ENCODE results near the gene UGT1A4. TPM values are rescaled to one million over a fixed set of nuclear protein-coding genes. Genes with fewer than 3 reads are reported as not detected.

UGT1A4 gene
- total and polyA plus RNA-seq, 2 donors (not counting 3 experiments of a cell fraction or from before 2014, with no cell fraction given) = not detected

- DNase-seq (ENCODE audit: low read depth, low spot score) = no peak
- Histone ChIP-seq H3K27ac (ENCODE audit: insufficient read depth, low read depth, low read length) (no peak overlapping the region), H3K4me3 (replicated peaks in 1 of 3; ENCODE audit: insufficient read depth in 1 of 3, low read depth in 1 of 3, low read length in 3 of 3) (no peak overlapping the region), H3K4me1 (ENCODE audit: control insufficient read depth, extremely low read depth, insufficient read depth, low read length) (no peaks in the 10 kb centered on the region), H2AFZ (ENCODE audit: low read depth, low read length) (no peak overlapping the region), H3K4me2 (ENCODE audit: insufficient read depth, low read length) (no peak overlapping the region), H3K36me3 (ENCODE audit: control insufficient read depth in 2 of 2, extremely low read depth in 1 of 2, insufficient read depth in 2 of 2, low read length in 2 of 2) (no peaks in the 10 kb centered on the region), H3K9me1 (replicated peaks; ENCODE audit: control insufficient read depth, extremely low read depth, insufficient read depth, low read length) (no peaks in the 10 kb centered on the region), H3K79me2 (ENCODE audit: control insufficient read depth, insufficient read depth, low read length) (no peaks in the 10 kb centered on the region), H3K27me3 (ENCODE audit: control insufficient read depth in 2 of 2, insufficient read depth in 2 of 2, low read length in 2 of 2) (no peaks in the 10 kb centered on the region), H3K9ac (replicated peaks; ENCODE audit: extremely low read depth, insufficient read depth, low read length) (no peak overlapping the region), H3K9me3 (replicated peaks; ENCODE audit: control insufficient read depth, insufficient read depth, low read length) (no peaks in the 10 kb centered on the region), H4K20me1 (replicated peaks; ENCODE audit: control insufficient read depth, extremely low read depth, insufficient read depth, low read length) (no peaks in the 10 kb centered on the region)
- CTCF ChIA-PET = no interaction called here
- BruUV-seq (replicated peaks) = no TSS peak
- intact Hi-C loops (cut with micrococcal nuclease) (no loop called here), dilution Hi-C loops (cut with MboI; ENCODE audit: extremely low pct_ligation_motif_present, low sequenced_read_pairs) (no loop called here)
- no peak for TF ChIP-seq POLR2AphosphoS5 (IDR thresholded peaks at IDR 0.05; ENCODE audit: insufficient read depth, low read depth, low read length)
- TF ChIP-seq MAX (IDR thresholded peaks at IDR 0.05; ENCODE audit: insufficient read depth, insufficient read length) = no peak
- no peak for TF ChIP-seq CTCF (IDR thresholded peaks at IDR 0.05; ENCODE audit: extremely low read depth in 1 of 2, insufficient read depth in 1 of 2, low read depth in 1 of 2, low read length in 2 of 2)
- TF ChIP-seq FOS (IDR thresholded peaks at IDR 0.05; ENCODE audit: borderline replicate concordance, insufficient read depth, low read length) = no peak
- TF ChIP-seq EZH2 (IDR thresholded peaks at IDR 0.05; ENCODE audit: borderline replicate concordance, low read depth, low read length, severe bottlenecking) = no peak
- no peak for TF ChIP-seq MYC (IDR thresholded peaks at IDR 0.05; ENCODE audit: low read depth, low read length)
- no peak for TF ChIP-seq GATA2 (IDR thresholded peaks at IDR 0.05; ENCODE audit: insufficient read depth, insufficient read length, low read depth, low read length)
- no peak for TF ChIP-seq POLR2A (IDR thresholded peaks at IDR 0.05; ENCODE audit: low read depth, low read length)
- no peak for TF ChIP-seq JUN (IDR thresholded peaks at IDR 0.05; ENCODE audit: borderline replicate concordance, insufficient read depth, insufficient read length, low read depth)
- no peak for FAIRE-seq
- POLR2A ChIA-PET = no interaction called here
Observed at GRCh38 chr2:233822101-233822771, 103.7 kb downstream of the UGT1A4 start.

Other genes with a start within 250 kb of the UGT1A4 start
- 32.5 and 36.5 TPM in 2 replicates for gene USP40, start 152.0 kb upstream of the UGT1A4 start, total RNA-seq
- gene USP40, start 152.0 kb upstream of the UGT1A4 start, polyA plus RNA-seq = 32.2 and 36.1 TPM in 2 replicates
- not detected in 2 replicates for gene UGT1A8, start 101.1 kb upstream of the UGT1A4 start, total RNA-seq
- gene UGT1A8, start 101.1 kb upstream of the UGT1A4 start, polyA plus RNA-seq = not detected in 2 replicates
- gene UGT1A10, start 82.3 kb upstream of the UGT1A4 start, total RNA-seq = not detected in 2 replicates
- gene UGT1A10, start 82.3 kb upstream of the UGT1A4 start, polyA plus RNA-seq = not detected in 2 replicates
- not detected in 2 replicates for gene UGT1A9, start 46.8 kb upstream of the UGT1A4 start, total RNA-seq
- not detected in 2 replicates for gene UGT1A9, start 46.8 kb upstream of the UGT1A4 start, polyA plus RNA-seq
- gene UGT1A7, start 36.8 kb upstream of the UGT1A4 start, total RNA-seq = not detected in 2 replicates
- gene UGT1A7, start 36.8 kb upstream of the UGT1A4 start, polyA plus RNA-seq = not detected in 2 replicates
- not detected in 2 replicates for gene UGT1A6, start 25.8 kb upstream of the UGT1A4 start, total RNA-seq
- not detected in 2 replicates for gene UGT1A6, start 25.8 kb upstream of the UGT1A4 start, polyA plus RNA-seq
- not detected in 2 replicates for gene UGT1A5, start 5.8 kb upstream of the UGT1A4 start, total RNA-seq
- gene UGT1A5, start 5.8 kb upstream of the UGT1A4 start, polyA plus RNA-seq = not detected in 2 replicates
- gene UGT1A3, start 10.3 kb downstream of the UGT1A4 start, total RNA-seq = not detected in 2 replicates
- not detected in 2 replicates for gene UGT1A3, start 10.3 kb downstream of the UGT1A4 start, polyA plus RNA-seq
- not detected in 2 replicates for gene UGT1A1, start 41.5 kb downstream of the UGT1A4 start, total RNA-seq
- not detected in 2 replicates for gene UGT1A1, start 41.5 kb downstream of the UGT1A4 start, polyA plus RNA-seq
- gene MROH2A, start 59.6 kb downstream of the UGT1A4 start, total RNA-seq = not detected in 2 replicates
- not detected in 2 replicates for gene MROH2A, start 59.6 kb downstream of the UGT1A4 start, polyA plus RNA-seq
- 42.4 and 60.9 TPM in 2 replicates for gene HJURP, start 135.8 kb downstream of the UGT1A4 start, total RNA-seq
- gene HJURP, start 135.8 kb downstream of the UGT1A4 start, polyA plus RNA-seq = 34.4 and 38.5 TPM in 2 replicates
- gene TRPM8, start 198.6 kb downstream of the UGT1A4 start, total RNA-seq = not detected in 2 replicates
- gene TRPM8, start 198.6 kb downstream of the UGT1A4 start, polyA plus RNA-seq = not detected in 2 replicates

Measured in endothelial cell of umbilical vein (primary cell).